Large intestine (tissue), 3 donors: ENCODE measurements around the gene KDM4C. TPM values are rescaled to one million over a fixed set of nuclear protein-coding genes. Genes with fewer than 3 reads are reported as not detected.
"Not testable (repeated sequence)": the region's sequence is repeated elsewhere in the genome, so short reads cannot be mapped to it uniquely, and the experiment has no call there.

Experiments
- DNase-seq, 2 donors: peaks; one replicate each; pipeline versions ENCODE4 v3.0.0 to v3.0.0-alpha.2; 2013
- H3K27ac ChIP-seq: one replicate; pipeline ENCODE4 v1.5.1; 2013; ENCODE audit warnings: low read length
- H3K27me3 ChIP-seq: 2 replicates; pipeline ENCODE4 v1.6.1; 2013; ENCODE audit warnings: low read length; ENCODE audit not compliant: control insufficient read depth, insufficient read depth
- H3K36me3 ChIP-seq: 2 replicates; pipeline ENCODE4 v1.6.1; 2013; ENCODE audit warnings: low read length; ENCODE audit not compliant: control insufficient read depth, insufficient read depth
- H3K4me1 ChIP-seq: one replicate; pipeline ENCODE4 v1.6.1; 2013; ENCODE audit warnings: low read length; ENCODE audit not compliant: control insufficient read depth, insufficient read depth
- H3K4me3 ChIP-seq: one replicate; pipeline ENCODE4 v1.5.1; 2013; ENCODE audit warnings: low read length
- H3K9me3 ChIP-seq: one replicate; pipeline ENCODE4 v1.6.1; 2013; ENCODE audit warnings: mild to moderate bottlenecking, low read depth, low read length, moderate library complexity; ENCODE audit not compliant: control insufficient read depth
- WGBS: methylation state at CpG from one replicate; pipeline ENCODE4 v1.1.5; 2013; ENCODE audit warnings: low lambda C conversion rate; ENCODE audit not compliant: insufficient coverage; 5-methylcytosine and 5-hydroxymethylcytosine counted together
- polyA plus RNA-seq: library from polyadenylated mRNA; unstranded; fragments of 120-200 nt; gene quantifications from one replicate; pipeline ENCODE4 v1.2.1, GENCODE V29; 2013

The KDM4C gene
- polyA plus RNA-seq, 1 donor: 27.2 TPM

DNA sequence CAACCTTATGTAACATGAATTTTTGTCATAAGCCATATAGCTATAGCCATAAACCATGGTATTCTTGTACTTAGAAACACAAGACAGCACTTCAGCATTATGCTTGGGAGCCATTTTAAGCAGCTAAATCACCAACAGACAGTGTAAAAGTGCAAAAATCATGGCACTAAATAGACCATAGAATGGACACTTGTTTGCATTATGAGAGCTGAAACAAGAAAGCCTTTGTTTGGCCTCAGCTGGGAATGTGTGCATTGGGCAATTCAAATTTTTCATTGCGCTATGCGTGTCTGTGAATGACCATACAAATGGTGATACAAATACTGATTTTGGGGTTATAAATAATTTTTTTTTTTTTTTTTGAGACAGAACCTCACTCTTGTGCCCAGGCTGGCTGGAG is 23.7 kb downstream of the KDM4C start:
- H3K9me3 ChIP-seq: no peaks in the 10 kb centered on the region
- no peak overlapping the region for H3K4me3 ChIP-seq
- H3K4me1 ChIP-seq: peaks cover 16% of the 10 kb centered on the region
- H3K36me3 ChIP-seq: no peaks in the 10 kb centered on the region
- WGBS: no CpG with 5 or more reads among the region's 2 CpGs
- H3K27ac ChIP-seq: peak overlapping the region; percentile 38
- H3K27me3 ChIP-seq: no peaks in the 10 kb centered on the region
- DNase-seq: peak; percentile 18 to 37

DNA sequence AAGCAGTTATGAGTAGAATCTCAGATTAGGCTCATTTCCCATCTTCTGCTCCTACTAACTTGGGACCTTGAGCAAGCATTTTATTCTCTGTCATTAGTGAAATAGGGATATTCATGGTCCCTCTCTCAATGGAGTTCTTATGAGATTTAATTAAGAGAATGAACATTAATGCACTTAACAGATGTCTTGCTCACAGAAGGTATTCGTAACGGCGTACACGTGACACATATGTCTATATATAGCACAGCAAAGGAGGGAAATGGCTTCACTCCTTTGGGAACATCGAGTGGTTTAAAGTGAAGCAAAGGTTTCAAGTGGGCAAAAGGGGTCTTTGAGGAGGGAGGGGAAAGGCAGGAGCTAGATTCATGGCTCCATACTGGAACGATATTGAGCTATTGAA is 24.6 kb downstream of the KDM4C start:
- H3K36me3 ChIP-seq: no peaks in the 10 kb centered on the region
- no peaks in the 10 kb centered on the region for H3K27me3 ChIP-seq
- peaks cover 21% of the 10 kb centered on the region for H3K4me1 ChIP-seq
- no peak for DNase-seq
- 100% methylated on average over 1 of the region's 6 CpGs for WGBS
- no peak overlapping the region for H3K4me3 ChIP-seq
- no peaks in the 10 kb centered on the region for H3K9me3 ChIP-seq
- H3K27ac ChIP-seq: no peak overlapping the region

DNA sequence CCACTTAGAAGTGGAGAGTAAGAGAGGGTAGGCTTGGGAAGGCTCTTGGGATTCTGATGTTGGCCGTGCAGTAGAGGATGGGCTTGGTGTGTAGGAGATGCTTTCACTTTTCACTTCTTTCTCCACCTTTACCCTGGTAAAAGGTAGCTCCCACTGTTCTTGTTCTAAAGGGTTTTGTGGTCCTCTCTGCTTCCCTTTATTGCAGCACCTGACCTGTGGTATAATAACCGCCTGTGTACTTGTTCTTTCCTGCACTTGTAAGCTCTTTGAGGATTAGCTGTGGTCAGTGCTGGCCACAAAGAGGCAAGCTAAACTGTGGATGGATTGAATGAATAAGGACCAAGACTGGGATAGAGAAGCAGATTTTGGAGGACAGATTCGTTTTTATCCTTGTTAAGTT is 25.2 kb downstream of the KDM4C start:
- peak in 1 of 2 donors; percentile 47 for DNase-seq
- Histone ChIP-seq H3K9me3 (no peaks in the 10 kb centered on the region), H3K4me1 (peaks cover 26% of the 10 kb centered on the region), H3K27me3 (no peaks in the 10 kb centered on the region), H3K27ac (no peak overlapping the region), H3K36me3 (no peaks in the 10 kb centered on the region), H3K4me3 (no peak overlapping the region)
- no CpG with 5 or more reads among the region's 3 CpGs for WGBS

DNA sequence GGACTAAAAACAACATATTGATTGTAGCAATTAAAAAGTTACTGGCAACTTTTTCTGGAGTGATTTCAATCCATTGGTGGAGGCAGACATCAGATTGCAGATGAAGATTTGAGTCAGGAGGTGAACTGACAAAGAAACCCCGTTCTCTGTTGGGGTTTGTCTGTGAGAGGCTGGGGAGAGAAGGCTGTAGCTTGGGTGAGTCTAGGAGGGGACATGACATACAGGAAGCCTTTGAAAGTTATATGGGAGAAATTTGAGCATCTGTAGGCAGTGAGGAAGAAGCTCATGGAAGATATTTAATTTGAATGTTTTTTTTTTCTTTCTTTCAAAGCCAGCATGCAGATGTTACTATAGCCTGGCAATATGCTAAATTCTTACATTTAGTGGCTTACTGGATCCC is 26.0 kb downstream of the KDM4C start:
- Histone ChIP-seq H3K36me3 (no peaks in the 10 kb centered on the region), H3K4me1 (peaks cover 32% of the 10 kb centered on the region), H3K27me3 (no peaks in the 10 kb centered on the region), H3K4me3 (no peak overlapping the region), H3K27ac (no peak overlapping the region), H3K9me3 (no peaks in the 10 kb centered on the region)
- no peak for DNase-seq
- WGBS: no CpG with 5 or more reads among the region's 1 CpG

DNA sequence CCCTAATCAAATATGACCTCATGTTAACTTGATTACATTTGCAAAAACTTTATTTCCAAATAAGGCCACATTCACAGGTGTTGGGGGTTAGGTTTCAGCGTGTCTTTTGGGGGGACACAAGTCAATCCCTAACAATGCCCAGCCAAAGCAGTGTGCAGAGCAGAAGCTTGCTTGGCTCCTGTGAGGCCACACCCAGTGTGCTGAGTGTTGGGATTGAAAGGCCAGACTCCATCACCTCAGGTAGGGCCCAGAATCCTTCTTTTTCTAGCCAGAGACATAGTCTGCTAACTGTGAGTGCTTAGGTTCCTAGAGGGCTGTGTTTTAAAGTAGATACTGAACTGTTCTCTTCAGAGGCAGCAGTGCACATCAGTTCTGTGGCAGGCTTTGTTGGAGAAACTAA is 27.9 kb downstream of the KDM4C start:
- Histone ChIP-seq H3K4me3 (no peak overlapping the region), H3K4me1 (peaks cover 32% of the 10 kb centered on the region), H3K27me3 (no peaks in the 10 kb centered on the region), H3K9me3 (no peaks in the 10 kb centered on the region), H3K36me3 (no peaks in the 10 kb centered on the region), H3K27ac (no peak overlapping the region)
- no CpG with 5 or more reads among the region's 1 CpG for WGBS
- no peak for DNase-seq

DNA sequence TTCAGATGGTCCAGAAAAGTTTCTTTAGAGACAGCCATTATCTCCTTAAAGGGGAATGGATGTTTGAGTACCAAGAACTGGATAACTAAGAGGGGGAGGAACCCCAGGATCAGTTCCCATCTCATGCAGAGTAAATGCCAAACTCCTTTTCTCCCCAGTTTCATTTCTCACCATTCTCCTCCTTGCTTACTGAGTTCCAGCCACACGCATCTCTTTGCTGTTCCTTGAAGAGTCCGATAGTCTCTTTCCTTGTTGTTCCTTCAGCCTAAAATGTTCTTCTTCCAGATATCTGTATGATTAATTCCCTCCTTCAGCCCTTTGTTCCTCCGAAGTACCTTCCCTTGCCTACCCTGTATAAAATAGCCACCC is 30.0 kb downstream of the KDM4C start:
- DNase-seq: peak in 1 of 2 donors; percentile 15
- WGBS: 20% methylated on average over 3 of the region's 3 CpGs
- no peaks in the 10 kb centered on the region for H3K36me3 ChIP-seq
- H3K4me1 ChIP-seq: peaks cover 33% of the 10 kb centered on the region
- peak overlapping the region; percentile 75 for H3K27ac ChIP-seq
- H3K9me3 ChIP-seq: no peaks in the 10 kb centered on the region
- H3K27me3 ChIP-seq: no peaks in the 10 kb centered on the region
- peak overlapping the region; percentile 17 for H3K4me3 ChIP-seq

DNA sequence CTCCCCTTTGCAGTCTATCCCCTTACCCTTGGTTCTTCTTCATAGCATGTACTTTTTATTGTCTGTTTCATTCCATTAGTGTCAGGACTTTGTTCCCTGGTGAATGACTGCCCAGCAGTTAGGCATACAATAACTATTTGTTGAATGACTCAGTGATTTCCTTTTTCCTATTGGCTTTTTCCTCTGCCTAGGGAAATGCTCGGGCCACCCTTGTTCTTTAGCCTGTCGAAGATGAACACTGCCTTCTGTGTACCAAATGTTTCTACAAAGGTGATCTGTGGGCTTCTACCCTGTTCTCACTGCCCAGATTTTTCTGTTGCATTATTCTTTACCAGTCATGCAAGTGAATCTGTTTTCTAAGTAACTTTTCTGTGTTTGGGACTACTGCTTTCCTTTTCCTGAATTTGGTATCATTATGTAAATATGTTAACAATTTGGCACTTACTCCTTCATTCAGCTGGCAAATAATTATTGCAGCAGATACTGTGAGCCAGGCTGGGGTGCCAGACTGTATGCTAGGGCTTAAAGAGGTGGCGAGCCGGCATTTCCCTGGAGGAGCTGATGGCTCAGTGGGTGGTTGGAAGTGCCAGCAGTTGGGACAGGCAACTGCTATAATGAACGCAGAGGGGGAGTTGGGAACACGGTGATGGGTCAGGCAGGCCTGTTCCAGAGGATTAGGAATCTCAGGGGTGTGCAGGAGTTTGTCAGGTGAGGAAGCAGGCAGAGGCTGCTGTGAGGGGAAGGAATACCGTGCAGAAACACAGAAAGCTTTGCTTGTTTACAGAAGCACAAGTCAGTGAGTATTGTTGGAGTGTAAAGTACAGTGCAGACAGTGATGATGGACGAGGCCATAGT is 30.6 kb downstream of the KDM4C start:
- Histone ChIP-seq H3K9me3 (no peaks in the 10 kb centered on the region), H3K27me3 (no peaks in the 10 kb centered on the region), H3K27ac (peak overlapping the region; percentile 75), H3K4me3 (peak overlapping the region; percentile 17), H3K36me3 (no peaks in the 10 kb centered on the region), H3K4me1 (peaks cover 33% of the 10 kb centered on the region)
- peak; percentile 64 to 91 for DNase-seq
- no CpG with 5 or more reads among the region's 8 CpGs for whole genome bisulfite sequencing

DNA sequence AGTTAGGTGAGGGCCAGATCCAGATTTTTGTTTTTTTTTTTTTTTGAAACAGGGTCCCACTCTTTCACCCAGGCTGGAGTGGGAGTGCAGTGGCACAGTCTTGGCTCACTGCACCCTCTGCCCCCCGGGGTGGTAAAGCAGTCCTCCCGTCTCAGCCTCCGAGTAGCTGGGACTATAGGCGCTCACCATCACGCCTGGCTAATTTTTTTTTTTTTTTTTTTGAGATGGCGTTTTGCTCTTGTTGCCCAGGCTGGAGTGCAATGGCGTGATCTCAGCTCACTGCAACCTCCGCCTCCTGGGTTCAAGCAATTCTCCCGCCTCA is 31.2 kb downstream of the KDM4C start:
- DNase-seq, H3K27me3 ChIP-seq, H3K9me3 ChIP-seq, H3K36me3 ChIP-seq, H3K4me3 ChIP-seq: not testable (repeated sequence)
- no CpG with 5 or more reads among the region's 9 CpGs for WGBS
- peak overlapping the region; percentile 75 for H3K27ac ChIP-seq
- H3K4me1 ChIP-seq: peaks cover 33% of the 10 kb centered on the region

DNA sequence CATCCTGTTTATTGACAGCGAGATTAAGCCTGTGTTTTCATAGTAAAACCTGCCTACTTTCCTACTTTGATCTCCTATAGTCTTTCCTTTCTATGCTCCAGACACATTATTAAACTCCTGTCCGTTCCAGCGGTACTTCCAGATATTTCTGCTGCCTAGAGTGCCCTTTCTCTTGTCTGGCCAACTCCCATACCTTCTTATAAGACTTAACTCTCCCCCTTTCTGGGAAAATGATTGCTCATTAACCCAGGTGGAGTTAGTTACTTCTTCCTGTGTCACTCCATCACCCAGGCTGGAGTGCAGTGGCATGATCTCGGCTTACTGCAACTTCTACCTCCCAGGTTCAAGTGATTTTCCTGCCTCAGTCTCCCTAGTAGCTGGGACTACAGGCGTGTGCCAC is 33.1 kb downstream of the KDM4C start:
- WGBS: no CpG with 5 or more reads among the region's 5 CpGs
- Histone ChIP-seq H3K4me1 (peaks cover 33% of the 10 kb centered on the region), H3K36me3 (peaks cover 10% of the 10 kb centered on the region), H3K9me3 (no peaks in the 10 kb centered on the region), H3K27ac (peak overlapping the region; percentile 49), H3K4me3 (no peak overlapping the region), H3K27me3 (no peaks in the 10 kb centered on the region)
- DNase-seq: peak; percentile 24 to 73

DNA sequence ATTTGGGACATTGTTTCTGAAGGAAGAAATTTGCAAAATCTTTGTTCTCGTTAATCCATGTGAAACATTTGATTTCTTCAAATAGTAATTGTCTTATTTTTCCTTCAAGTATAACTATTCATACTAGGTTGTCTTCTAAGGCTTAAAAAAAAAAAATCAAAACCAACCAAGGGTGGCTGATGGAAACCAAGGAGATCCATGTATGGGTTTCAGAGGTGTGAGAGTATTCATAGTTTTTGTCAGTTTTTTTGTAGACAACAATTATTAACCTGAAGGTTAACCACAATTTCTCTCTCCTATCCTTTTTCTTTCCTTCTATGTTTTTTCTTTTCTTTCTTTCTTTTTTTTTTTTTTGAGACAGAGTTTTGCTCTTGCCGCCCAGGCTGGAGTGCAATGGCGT is 35.4 kb downstream of the KDM4C start:
- WGBS: 100% methylated on average over 1 of the region's 3 CpGs
- Histone ChIP-seq H3K27ac (no peak overlapping the region), H3K4me1 (peaks cover 23% of the 10 kb centered on the region), H3K9me3 (no peaks in the 10 kb centered on the region), H3K36me3 (peaks cover 12% of the 10 kb centered on the region), H3K27me3 (no peaks in the 10 kb centered on the region), H3K4me3 (no peak overlapping the region)
- no peak for DNase-seq

DNA sequence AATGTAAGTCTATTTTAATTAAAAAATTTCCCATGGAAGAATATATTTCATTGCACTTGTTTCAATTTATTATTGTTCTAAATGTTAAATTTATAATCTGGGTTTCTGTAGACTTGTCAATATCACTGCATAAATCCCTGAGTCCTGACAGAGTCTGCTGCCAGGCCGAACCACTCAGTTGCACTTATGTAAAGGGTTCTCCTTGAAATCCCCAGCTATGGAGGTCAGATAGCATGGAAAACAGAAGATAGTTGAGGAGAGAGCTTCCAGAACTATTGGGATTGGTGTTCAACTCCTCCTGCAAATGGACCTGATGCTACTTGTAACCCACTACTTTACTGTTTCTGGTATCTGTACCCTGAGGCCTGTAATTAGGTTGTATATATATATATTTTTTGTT is 37.2 kb downstream of the KDM4C start:
- Histone ChIP-seq H3K4me3 (no peak overlapping the region), H3K9me3 (peaks cover 6% of the 10 kb centered on the region), H3K27me3 (no peaks in the 10 kb centered on the region), H3K4me1 (peaks cover 8% of the 10 kb centered on the region), H3K27ac (no peak overlapping the region), H3K36me3 (peaks cover 12% of the 10 kb centered on the region)
- no peak for DNase-seq
- WGBS: no CpG with 5 or more reads among the region's 1 CpG
